ENCODE results near the gene SEPTIN10.

Gene SEPTIN10

DNA sequence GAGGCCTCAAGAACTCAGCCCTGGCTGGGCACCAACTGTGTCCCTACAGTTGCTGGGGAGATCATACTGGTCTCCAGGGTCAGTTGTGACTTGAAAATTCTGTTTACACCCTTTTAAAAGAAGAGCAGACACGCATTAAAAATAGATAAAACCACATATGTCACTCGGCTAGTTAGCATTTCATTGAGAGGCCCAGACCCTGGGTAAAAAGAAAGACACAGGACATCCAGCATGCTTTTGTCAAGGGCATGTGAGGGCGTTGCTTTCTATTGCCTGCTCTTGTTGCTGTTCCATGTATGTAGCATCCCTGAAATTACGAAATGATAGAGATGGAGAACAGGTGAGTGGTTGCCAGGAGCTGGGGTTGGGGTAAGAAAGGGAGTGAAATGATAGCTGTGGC is 94.3 kb downstream of the SEPTIN10 start:
- no peak for DNase-seq

GRCh38 chr2:109517118-109517889 is 96.5 kb downstream of the SEPTIN10 start:
- DNase-seq, result no peak

DNA sequence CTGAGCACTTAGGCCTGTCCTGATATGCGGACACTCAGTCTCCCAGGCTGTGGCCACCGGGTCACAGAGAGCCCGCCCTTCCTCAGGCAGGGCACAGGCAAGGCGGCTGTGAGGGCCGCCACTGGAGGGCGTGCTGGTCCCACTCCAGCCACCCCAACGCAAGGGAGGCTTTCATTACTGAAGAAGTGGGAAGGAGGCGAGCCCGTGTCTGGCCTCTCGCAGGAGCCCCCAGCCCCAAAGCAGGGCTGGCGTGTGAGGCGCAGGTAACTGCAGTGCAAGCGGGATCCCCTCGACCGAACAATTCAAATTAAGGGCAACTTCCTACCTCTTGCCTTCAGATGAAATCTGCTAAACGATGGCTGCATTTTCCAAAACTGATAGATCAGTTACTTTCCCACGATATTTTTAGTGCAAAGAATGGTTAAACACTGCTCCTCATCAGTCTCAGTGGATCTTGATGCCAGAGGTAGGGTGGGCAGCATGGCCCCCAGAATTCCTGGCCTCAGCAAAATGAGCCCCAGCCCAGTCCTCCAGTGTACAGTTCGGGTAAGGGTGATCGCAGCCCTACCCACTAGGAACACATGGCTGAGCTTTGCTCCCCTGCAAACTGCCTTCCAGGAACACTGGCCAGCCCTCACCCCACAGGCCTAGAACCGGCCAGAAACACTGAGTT is 97.2 kb downstream of the SEPTIN10 start:
- no peak for DNase-seq

DNA sequence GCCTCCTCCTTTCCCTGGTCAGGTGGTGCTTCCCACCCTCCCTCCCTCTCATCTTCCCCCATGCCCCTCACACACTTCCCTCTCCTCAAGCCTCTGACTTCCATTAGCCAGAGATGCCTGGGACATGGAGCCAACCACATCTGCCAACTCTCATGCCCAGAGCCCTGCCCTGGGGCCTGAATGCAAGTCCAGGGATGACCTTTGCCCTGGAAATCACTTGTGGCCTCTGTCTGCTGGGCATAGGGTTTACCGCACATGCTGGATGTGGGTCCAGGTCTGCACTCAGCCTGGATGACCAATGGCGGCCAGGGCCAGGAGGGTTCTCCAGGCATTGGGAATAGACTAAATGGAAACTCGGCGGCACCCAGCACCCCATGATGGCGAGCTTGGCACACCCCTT is 98.9 kb downstream of the SEPTIN10 start:
- no peak for DNase-seq

DNA sequence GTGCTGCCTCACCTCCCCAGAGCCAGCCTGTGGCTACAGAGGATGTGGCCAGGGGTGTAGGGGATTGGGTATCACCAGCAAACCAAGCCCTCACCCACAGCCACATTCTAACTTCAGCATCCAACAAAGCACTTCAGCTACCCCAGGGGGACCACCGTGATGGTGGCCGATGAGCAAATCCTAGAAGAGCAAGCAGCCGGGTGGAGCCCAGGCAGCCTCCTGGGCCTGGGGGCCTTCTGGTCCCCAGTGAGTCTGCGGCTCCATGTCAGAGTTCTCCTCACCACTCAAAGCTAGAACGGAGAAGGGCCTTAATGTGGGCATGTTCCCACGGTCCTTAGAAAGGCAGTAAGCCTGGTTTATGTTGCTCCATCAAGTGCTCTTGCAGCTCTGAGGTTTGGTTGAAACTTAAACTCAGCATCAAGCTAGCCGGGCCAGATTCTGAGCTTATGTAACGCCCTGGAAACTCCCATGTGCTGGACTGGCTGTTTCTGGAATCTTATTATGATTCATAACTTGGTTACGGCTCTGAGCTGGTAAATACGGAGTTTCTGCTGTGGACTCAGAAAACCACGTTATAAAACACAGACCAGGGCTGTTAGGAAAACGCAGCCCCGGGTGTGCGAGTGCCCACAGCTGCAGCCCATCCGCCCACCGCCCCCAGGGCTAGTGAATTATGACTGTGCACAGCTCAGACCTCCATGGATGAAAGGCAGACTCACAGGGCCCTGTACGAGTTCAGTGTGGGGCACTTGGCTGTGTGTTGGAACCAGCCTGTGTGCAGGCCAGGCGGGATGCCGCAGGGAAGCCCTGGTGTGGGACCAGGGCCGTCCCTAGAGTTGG is 99.8 kb downstream of the SEPTIN10 start:
- DNase-seq, result no peak

GRCh38 chr2:109513230-109513629 is 100.5 kb downstream of the SEPTIN10 start:
- DNase-seq, result no peak

GRCh38 chr2:109512076-109512475 is 101.7 kb downstream of the SEPTIN10 start:
- DNase-seq, result no peak

- DNase-seq, result no peak
Observed at GRCh38 chr2:109511168-109511567, 102.6 kb downstream of the SEPTIN10 start.

DNA sequence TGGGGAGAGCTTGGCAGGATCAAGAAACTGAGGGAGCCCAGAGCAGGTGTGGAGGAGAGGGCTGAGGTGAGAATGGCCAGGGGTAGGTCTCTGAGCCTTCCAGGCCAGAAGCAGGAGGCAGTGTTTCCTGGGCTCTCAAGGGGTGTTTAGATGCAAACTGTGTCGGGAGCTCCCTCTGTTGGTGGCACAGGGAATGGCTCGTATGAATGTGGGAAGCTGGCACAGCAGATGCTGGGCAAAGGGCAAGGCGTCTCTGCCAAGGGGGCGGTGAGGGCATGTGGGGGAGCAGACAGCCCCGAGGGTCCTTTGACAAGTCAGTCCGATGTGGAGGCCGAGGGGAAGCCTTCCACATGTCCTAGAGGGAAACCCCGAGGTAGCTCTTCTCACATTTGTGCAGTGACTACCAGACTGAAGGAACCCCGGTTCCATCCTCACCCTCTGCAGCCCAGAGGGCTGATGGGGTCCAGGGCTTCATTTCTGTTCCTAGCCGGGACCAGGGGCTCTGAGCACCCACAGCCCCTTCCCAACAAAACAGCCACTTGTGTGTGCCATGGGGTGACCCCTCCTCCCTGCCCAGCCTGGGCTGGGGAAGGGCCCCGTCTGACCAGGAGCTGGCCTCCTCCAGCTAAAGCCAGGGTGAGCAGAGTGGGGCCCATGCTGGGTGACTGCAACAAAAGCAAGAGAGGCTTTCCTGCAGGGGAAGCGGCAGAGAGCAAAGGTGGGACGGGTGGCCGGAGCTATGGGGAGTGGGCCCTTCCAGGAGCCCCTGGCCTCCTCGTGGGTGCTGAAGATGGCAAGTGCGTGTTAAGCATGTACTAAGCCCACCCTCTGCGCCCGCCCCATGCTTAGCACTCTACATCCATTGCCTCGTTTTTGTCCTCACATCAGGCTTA is 103.4 kb downstream of the SEPTIN10 start:
- peak; percentile 33 for DNase-seq

GRCh38 chr2:109508556-109508955 is 105.2 kb downstream of the SEPTIN10 start:
- no peak for DNase-seq

DNA sequence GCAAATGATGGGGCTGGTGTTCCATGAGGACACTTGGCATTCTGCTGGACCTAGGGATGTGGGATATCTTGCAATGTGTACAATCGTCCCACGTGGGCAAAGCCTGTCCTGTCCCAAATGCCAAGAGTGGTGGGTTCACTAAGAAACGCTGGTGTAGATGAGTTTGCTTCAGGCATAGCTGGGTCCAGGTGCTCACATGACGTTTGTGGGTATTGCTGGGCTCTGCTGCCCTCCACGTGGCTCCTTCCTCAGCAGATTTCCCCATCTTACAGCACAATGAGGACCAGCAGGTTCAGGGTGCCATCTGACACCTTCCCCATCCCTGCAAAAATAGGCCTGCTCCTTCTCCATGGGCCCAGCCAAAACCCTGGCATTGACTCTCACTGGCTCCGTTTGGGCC is 105.9 kb downstream of the SEPTIN10 start:
- no peak for DNase-seq

- DNase-seq, result no peak
Observed at GRCh38 chr2:109507217-109507616, 106.5 kb downstream of the SEPTIN10 start.

DNA sequence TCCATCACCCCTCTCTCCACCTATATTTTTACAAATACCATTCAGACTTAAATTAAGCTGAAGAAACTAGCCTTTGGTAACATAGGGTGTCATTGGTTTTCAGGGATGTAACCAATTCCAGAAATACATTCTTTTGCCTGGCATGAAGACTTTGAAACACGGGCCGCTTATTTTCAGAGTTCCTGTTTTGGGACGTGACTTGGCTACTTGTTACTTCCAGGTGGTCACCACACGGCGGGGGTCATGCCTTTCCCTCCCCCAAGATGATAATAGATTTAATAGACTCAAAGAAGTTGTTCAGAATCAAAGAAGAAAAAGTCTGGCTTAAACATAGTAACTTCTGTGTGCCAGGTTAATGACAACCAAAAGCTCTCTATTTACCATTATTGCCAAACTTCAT is 110.6 kb downstream of the SEPTIN10 start:
- no peak for DNase-seq

GRCh38 chr2:109501461-109501860 is 112.3 kb downstream of the SEPTIN10 start:
- no peak for DNase-seq

GRCh38 chr2:109500910-109501309 is 112.9 kb downstream of the SEPTIN10 start:
- no peak for DNase-seq

- no peak for DNase-seq
Observed at GRCh38 chr2:109499566-109499965, 114.2 kb downstream of the SEPTIN10 start.

- no peak for DNase-seq
Observed at GRCh38 chr2:109498906-109499305, 114.9 kb downstream of the SEPTIN10 start.

GRCh38 chr2:109497911-109498870 is 115.6 kb downstream of the SEPTIN10 start:
- peak; percentile 30 for DNase-seq

DNA sequence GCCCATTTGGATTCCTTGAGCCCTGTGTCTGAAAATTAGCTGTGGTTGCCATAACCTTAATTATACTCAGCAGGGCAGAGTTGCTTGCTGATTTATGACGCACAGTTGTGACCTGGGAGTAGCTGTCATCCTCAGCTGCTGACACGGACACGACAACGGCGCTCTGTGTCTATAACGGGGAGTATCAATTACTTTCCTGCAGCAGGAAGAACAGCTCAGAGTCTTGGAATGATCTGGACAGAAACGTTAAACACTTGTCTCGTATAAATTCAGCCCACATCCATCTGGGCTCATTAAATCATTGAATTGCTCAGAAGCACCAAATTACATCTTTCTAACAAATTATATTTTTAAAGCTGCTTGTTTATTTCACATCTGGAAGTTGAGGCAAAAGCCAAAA is 116.3 kb downstream of the SEPTIN10 start:
- no peak for DNase-seq

DNA sequence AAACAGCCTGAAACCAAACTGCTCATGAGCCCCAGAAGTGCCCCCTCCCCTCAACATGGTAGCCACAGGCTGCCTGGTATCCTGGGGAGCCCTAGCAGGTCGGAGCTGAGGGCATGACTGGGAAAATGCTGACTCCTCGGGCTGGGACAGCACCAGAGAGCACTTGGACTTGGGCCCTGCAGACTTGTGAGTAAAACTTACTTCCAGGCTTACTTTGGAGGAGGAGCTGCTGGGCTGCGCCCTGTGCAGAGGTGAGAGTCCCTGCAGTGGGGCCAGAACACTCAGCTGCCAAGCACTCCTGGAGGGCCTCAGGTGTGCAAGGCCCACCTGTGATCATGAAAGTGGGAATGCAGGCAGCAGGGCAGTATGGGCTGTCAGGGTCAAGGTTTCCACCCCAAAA is 119.4 kb downstream of the SEPTIN10 start:
- no peak for DNase-seq

DNA sequence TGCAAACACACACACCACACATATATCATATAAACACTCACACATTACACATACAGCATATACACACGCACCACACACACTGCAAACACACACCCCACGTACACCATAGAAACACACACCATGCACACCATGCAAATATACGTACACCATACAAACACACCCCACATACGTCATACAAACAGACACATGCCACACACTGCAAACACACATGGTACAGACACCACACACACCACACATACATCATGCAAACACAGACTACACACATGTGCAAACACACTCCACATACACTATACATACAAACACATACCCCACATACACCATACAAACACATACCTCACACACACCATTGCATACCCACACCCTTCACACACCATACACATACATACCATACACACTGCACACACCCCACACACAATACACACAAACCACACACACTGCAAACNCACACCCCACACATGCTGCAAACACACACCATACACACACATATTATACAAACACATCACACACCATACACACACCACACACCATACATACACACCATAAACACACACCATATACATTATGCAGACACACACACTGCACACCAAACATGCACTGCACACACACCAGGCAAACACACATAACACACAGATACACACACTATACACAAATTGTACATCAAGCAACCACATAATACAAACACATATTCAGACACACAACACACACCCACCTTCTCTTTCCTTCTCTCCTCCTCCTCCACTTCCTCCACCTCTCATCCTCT is 120.4 kb downstream of the SEPTIN10 start:
- DNase-seq, result no peak

All from DMS 273 treated with DMSO at 0.1 percent for 48 hours (cell line).